Measurements from ENCODE around the gene DLGAP1.

DNA sequence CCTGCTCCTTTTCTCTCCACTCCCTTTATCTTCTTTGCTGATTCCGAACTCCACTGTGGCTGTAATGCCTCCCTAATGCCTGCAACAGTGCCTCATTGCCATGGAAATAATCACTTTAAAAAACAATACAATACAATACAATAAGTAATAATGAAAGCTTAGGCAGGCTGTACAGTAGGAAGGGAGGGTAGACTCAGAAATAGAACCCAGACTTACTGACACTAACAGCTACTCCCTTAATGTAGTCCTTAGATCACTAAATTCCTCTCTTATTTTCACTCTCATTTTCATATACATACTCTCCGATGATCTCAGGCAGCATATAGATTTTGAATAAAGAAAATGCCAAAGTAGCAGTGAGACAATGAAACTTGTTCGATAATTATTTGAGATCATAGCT lies 70.2 kb downstream of the DLGAP1 start:
- TF ChIP-seq EZH2 (IDR thresholded peaks at IDR 0.05; ENCODE audit: low read depth, unreplicated experiment) (no peak), ZNF331 (CRISPR knock-in tag; IDR thresholded peaks at IDR 0.05; ENCODE audit: low read depth) (no peak), CREB1 (CRISPR knock-in tag; IDR thresholded peaks at IDR 0.05; ENCODE audit: low read depth) (no peak), EZH2phosphoT487 (IDR thresholded peaks at IDR 0.05; ENCODE audit: unreplicated experiment) (no peak)
- TF ChIP-seq, protein P1, sequence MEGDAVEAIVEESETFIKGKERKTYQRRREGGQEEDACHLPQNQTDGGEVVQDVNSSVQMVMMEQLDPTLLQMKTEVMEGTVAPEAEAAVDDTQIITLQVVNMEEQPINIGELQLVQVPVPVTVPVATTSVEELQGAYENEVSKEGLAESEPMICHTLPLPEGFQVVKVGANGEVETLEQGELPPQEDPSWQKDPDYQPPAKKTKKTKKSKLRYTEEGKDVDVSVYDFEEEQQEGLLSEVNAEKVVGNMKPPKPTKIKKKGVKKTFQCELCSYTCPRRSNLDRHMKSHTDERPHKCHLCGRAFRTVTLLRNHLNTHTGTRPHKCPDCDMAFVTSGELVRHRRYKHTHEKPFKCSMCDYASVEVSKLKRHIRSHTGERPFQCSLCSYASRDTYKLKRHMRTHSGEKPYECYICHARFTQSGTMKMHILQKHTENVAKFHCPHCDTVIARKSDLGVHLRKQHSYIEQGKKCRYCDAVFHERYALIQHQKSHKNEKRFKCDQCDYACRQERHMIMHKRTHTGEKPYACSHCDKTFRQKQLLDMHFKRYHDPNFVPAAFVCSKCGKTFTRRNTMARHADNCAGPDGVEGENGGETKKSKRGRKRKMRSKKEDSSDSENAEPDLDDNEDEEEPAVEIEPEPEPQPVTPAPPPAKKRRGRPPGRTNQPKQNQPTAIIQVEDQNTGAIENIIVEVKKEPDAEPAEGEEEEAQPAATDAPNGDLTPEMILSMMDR (conservative IDR thresholded peaks at IDR 0.05; ENCODE audit: low read depth in 2 of 2) = no peak

All from GM23338 (cell line).